HG03066 (cell line): Measurements from ENCODE around the gene ARHGEF17.
A peak's percentile ranks its signal among the peaks of the same experiment; 100 is the strongest.

ENCODE experiments used
- ATAC-seq: cut with Tn5 transposase; IDR thresholded peaks from one replicate; pipeline ENCODE4 v1.9.1; 2021; ENCODE audit warnings: low read depth; ENCODE audit not compliant: unreplicated experiment

Gene ARHGEF17

DNA sequence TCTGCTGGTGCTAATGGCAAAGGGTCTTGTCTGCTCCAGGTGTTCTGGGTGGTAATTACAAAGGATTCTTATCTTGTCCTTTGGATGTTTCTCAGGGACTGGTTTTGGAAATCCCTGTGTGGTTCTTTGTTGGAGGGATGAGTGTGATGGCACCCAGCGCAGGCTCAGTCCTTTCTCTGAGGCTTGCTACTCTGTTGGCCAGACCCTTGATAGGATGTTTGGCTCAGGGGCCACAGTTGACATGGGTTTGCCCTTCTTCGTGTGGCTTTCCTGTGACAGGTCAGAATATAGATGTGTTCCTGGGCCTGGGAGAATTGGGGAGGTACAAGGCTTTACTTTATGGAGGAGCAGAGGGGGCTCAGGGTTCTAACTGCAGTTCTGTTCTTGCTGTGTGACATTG lies 4.0 kb downstream of the ARHGEF17 start:
- no peak for ATAC-seq

DNA sequence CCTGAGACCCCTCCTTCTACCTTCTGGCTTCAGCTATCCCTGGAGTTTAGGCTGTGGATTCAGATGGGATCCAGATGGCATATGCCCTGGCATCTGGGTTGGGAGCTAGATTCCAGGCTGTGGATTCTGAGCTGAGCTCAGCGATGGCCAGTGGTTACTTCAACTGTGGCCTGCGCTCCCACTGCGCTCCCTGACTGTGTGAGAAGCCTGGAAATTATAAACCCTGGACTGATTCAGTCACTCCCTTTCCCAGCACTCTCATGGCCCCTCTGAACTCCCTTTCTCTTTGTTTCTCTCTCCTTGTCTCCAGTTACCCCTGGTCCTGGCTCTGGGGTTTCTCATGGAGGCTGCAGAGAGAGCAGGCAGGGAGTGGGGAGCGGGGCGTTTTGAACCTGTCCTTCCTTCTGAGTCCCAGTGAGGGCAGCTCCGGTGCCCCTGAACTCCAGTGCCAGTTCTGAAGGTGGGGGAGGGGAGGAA lies 4.8 kb downstream of the ARHGEF17 start:
- ATAC-seq: no peak

DNA sequence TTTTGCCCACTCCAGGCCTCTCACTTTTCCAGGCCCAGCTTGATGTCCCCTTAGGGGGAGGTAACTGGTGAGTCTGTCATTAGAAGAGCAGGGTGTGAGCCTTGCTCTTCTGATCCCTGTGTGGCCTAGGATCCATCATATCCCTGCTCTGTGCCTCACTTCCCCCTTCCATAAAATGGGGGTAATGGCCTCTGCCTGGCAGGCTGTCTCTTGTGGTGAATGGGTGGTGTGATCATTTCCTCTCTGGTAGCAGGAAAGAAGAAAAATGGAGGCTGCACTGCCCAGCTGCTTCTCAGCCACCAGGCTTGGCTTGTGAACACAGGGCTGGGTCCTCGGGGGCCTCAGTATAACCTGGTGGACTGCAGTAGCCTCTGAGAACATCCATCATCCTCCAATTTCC lies 5.6 kb downstream of the ARHGEF17 start:
- no peak for ATAC-seq

DNA sequence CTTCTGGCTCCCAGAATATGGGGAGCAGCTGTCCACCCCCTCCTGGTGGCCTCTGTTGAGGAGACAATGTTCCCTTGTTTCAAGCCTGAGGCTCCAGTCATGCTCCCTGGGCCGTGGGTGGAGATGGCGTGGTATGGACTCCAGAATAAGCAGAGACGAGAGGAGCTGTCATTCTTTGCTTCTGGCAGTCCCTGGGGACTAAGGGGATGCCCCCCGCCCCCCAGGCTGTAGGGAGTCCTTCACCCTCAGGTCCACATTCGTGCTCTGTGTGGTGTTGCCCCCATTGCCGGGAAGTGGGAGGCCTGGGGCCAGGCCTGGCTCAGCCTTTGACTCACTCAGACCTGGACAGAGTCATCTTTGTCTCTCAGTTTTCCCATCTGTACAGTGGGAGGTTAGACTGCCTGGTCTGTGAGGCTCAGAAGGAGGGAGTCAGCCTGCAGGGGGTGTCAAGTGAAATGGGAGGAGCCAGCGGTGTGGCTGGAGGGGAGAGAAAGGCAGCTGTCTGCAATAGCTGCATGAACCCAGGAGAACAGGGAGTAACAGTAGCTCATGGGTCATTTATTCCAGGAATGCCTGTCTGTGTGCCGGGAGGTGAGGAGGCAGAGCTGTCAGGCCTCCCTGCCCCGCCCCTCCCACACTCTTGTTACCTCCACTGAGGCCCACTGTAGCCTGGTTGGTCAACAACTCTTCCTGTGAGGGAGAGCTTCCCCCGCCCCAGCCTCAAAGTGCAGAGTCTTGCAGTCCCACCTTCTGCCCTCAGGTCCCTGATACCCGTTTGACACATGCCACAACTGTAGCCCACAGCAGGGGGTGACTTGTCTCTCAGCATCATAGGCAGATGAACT lies 6.3 kb downstream of the ARHGEF17 start:
- ATAC-seq: no peak

DNA sequence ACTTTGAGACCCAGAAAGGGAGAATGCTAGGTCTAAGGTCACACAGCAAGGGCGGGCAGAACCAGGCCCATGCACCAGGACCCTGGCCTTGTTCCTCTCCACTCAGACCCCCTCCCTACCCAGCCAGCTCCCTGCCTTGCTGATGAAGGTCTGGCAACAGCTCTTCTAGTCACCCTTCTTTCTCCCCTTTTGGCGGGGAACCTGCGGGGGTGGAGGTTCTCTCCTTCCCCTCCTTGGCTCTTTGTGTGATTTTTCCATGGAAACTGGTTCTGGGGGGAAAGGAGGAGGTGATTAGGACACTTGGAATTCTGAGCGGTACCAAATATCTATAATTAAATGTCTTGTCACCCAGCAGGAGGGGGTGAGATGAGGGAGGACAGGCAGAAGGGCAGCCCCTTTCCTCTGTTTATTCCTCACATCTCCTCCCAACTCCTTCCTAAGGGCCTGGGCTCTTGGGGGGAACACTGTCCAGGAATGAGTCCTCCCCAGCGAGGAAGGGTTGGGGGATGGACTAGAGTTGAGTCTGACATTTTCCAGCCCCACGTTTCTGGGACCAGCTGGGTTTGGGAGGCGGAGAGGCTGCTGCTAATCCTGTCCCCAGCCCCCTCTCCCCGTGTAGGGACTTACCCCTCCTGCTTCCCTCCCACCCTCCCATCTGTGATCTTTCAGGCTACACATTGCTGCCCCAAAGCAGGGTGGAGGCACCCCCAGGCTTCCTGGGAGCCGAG lies 7.4 kb downstream of the ARHGEF17 start:
- ATAC-seq: no peak

DNA sequence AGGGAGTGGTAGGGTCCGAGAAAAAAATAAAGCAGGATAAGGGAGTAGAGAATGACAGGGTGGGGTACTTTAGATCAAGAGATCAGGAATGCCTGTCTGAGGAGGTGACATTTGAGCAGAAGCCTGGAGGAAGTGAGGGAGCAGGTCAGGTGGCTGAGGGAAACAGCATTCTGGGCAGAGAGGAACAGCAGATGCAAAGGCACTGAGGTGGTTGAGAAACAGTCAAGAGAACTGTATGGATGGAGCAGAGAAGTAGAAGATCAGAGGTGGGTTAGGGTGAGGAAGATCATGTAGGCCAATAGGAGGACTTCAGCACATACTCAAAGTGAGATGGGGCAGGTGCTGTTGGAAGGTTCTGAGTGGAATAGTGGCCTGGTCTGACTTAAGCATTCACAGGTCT lies 8.3 kb downstream of the ARHGEF17 start:
- no peak for ATAC-seq

DNA sequence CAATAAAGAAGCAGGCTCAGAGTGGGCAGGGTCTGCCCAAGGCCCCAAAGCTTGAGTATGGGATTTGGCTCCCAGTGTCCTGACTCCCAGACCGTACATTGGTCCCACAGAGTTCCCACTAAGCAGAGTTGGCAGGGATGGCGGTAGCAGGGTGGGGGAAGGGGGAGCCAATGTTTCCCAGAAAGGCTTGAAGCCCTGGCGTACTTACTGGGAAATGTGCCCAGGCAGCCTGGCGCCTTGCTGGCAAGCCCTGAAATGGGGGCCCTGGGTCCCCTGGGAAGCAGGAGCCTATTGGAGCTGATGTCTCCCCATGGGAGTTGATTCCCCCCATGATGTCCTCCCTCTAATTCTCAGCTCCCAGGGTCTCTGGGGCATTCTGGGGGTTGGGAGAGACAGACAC lies 9.3 kb downstream of the ARHGEF17 start:
- no peak for ATAC-seq

DNA sequence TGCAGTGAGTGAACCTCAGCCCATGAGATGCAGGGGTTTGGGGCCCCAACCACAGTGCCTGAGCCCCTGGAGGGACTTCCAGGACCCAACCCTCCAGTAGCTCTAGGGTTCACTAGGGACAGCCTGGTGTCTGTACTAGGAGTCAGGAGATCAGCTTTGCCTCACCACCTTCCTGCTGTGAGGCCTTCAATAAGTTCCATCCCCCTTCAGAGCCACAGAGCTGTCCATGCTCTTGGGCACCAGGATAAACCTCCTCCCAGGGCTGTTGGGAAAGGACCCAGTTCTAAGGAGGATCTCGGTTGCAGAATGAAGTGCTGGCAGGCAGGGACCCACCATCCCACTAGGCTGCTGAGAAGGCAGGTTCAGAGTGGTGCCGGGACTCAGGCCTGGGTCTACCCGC lies 9.7 kb downstream of the ARHGEF17 start:
- no peak for ATAC-seq

DNA sequence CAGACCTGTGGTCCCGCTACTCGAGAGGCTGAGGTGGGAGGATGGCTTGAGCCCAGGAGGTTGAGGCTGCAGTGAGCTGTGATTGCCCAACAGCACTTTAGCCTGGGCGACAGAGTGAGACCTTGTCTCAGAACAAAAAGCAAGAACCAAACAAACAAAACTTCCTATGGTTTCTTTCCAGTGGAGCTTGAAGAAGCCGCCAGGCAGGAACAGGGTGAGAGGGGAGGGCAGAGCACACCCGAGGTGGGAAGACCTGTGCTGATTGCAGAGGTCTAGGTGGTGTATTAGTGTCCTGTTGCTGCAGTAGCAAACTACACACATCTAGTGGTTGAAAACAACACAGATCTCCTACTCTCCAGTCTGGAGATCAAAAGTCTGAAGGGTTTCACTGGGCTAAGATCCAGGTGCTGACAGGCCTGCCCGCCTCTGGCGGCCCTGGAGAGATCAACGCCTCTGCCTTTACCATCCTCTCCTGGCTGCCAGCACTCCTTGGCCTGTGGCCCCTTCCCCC lies 10.5 kb downstream of the ARHGEF17 start:
- ATAC-seq: no peak

DNA sequence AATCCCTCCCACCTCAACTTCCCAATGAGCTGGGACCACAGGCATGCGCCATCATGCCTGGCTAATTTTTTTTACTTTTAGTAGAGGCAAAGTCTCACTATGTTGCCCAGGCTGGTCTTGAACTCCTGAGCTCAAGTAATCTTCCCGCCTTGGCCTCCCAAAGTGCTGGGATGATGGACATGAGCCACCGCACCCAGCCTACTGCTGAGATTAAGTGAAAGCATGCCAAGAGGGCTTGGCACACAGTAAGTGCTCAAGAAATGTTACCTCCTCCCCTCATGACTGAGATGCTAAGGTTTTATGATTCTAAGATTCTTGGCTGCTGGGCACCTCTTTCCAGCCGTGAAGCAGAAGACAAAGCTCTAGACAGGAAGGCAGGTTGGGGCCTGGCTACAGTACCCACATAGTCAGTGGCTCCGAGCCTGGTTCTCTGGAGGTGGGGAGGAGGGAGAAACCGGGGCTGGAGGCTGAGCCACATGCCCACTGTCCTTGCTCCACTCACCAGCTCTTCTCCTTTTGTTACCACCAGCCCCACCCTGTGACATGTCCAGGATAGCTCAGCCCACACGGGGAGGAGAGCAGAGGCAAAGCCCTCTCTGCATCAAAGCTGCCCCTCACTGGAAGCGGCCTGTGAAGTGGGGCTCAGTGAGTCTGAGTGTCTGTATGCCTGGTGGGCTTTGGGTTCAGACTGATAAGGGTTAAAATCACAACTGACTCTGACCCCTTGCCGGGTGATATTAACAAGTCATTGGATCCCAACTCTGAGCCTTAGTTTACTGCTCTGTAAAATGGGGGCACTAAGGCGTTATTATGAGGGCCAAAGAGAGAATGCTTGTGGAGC lies 12.9 kb downstream of the ARHGEF17 start:
- ATAC-seq: no peak

DNA sequence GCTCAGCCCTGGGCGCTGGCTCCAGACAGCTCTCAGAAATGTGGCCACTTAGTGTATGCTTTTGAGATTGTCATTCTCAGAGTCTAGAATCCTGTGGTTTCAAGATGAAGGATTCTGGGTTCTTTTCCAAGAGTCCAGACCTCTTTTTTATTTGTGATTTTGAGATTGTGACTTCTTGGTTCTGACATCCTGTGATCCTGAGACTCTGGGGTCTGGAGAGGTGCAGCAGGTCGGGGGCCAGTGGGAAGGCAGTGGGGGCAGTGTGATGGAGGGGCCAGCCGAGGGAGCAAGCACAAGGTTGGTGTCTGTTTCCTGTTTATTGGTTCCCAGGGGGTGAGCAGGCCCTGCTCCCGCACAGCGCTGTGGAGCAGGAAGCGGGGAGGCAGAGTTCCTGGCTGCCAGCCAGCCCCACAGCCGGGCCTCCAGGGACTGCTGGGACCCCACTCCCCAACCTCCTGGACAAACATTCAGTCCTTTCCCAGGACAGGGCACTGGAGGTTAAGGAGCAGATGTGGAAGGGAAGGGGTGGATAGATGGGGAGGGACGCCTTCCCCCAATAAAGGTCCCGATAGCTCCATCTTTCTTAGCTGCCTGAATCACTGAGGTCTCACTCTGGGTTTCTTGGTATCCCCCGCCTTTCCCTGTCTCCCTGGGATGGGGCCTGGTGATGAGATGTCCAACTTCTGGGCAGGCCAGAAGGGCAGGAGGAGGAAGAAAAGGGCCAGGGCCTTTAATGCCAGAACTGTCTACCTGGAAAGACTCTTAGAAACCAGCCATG lies 13.7 kb downstream of the ARHGEF17 start:
- no peak for ATAC-seq

DNA sequence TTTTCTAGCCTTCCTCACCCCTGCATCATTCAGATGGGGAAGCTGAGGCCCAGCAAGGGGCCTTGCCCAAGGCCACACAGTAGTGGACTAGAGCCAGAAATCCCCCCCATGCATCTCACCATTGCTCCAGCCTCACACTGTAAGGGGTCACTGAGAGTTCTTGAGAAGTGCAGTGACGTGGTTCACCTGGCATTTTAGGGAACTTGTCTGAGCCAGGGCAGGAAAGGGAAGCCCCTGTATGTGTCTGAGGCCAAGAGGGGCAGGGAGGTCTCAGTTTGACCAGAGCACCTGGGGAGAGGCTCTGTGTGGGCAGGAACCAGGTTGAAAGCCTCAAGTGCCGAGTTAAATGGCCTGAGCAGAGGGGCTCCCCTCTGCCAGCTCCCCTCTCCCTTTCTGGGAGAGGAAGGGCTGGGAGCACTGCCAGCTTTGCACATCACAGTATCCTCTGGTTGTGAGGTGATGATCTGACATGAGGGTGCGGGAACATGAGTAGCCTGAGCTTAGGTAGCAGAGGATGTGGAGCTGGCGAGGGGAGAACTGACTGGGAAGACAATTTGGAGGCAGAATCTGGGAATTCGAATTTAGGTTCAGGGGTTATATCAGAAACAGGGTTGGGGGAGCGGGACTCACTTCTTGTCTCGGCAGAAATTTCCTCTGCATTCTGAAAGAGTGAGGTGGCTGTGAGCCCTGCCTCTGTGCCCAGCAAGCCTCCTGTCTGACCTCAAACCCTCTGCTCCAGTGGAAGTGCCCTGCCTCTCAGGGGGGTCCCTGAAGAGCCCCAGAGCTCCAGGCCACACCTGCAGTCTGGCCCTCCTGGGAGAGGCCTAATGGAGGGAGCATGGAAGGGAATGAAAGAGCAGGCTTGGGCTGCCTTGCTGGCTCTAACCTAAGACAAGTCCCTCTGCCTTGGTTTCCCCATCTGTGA lies 14.6 kb downstream of the ARHGEF17 start:
- ATAC-seq: no peak

DNA sequence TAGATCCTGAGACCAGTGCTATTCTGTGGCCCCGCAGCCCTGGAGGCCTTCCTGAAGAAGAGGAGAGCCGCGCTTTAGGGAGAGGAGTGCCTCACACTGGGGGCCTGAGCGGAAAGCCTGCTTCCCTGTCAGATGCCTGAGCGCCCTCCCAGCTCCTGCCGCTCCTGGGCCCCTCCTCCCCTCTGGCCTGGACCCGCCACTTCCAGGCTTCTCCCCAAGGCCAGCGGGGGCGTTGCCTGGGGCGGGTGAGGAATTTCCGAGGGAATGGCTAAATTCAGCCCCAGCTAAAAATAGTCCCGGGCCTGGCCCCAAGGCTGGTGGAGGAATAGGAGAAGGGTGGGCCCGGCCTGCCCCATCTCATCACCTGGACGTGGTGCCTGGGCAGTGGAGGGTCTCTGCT lies 15.4 kb downstream of the ARHGEF17 start:
- ATAC-seq: no peak

DNA sequence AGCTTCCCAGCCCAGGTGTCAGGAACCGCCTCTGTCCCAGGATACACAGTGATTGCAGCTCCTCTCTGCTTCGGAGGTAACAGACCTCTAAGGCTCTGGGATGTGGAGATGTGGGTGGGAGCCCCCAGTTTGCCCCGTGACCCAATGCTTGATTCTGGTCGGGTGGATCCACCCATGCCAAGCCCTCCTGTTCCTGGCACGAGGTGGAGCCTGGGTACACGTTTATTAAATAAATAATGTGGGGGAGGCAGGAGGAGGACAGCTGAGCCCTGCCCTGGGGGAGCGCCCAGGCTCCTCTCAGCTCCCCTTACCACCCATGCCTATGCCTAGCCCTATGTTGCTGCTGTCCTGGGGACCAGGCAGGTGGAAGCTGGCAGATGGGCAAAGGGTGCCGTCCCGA lies 16.0 kb downstream of the ARHGEF17 start:
- ATAC-seq: no peak

DNA sequence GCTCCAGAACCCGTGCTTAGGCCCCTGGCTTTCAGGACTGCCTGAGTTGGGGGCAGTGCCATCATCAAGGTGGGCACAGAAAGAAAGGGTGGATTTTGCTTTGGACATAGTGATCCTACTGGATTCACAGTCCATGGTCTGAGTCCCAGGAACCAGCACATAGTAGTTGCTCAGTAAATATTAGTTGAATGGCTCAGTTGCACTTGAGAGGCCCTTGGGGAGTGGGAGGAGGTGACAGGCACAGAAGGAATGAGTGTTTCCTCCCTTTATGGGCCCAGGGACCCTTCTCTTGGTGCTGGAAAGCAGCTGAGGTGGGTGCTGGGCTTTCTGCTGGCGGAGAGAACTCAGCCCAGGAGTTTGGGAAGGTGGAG lies 16.6 kb downstream of the ARHGEF17 start:
- peak; percentile 20 for ATAC-seq

DNA sequence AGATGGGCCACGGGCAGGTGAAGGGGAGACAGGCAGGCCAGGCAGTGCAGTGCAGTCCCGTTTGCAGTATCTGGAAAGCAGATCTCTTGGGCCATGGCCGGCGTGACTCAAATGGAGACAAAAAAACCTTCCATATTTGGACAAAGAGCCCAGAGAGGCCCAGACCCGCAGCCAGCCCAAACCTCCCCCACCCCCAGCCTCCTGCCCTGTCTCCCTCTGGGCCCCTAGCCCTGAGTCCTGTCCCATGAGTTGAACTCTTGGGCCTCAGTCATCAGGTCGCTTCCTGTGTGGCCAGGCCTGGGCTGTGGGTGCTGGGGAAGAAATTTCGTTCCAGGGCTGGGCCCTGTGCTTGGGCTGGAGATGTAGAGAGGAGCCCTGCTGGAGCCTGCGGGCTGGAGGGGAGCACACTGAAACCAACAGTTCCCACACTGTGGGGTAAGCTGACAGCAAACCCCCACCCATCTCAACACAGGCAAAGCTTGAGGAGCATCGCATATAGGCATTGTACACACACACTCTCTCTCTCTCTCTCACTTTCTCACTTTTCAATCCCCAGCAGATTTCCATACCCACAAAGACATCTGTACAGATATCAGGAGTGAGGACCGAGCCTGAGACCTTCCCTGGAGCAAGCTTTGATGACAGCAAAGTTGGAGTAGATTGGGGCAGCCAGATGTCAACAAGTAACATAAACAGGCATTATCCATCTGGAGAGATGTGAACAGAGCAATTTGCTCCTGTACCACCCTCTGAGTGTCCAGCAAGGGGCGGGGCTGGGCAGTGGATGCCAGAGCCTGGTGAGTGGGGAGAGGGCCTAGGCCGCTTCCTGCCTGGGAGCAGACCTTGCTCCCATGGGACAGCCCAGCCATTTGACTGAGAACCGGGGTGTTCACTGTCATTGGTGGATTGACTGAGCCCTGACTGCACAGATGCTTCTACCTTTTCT lies 17.2 kb downstream of the ARHGEF17 start:
- ATAC-seq: peak; percentile 73

DNA sequence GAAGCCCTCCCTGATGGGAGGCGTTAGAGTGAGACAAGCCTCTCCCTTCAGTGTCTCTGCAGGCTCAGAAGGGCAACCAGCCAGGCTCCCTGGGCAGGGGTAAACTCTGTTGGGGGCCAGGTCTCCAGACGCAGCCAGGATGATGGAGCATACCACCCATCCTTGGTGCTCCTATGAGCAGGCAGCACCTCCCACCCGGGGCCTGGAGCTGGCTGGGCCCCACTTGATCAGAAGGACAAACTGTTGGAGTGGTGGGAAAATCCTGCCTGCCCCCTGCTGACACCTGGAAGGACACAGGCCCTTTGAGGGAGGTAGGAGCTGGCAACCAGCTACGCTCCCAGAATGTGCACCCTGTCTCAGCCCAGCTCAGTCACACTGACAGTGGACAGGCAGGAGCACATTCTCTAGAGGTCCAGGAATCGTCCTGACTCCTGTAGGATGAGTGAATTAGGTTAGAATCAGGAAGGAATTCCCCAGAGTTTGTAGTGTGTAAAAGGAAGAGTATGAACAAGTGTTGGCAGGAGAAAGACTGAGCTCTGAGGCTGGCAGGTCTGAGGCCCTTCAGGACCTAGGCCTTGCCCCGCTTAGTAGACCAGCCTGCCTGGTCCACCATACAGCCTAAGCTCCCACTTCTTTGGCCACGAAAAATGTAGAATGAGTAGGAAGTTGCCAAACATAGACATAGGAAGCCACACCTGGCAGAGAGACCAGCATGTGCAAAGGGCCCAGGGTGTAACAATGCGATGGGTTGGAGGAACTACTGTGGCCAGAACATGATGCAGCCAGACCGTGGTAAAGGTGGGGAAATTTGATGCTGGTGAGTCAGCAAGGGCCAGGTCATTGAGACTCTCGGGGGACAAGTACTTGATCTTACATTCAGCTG lies 19.1 kb downstream of the ARHGEF17 start:
- no peak for ATAC-seq
